ENCODE results near the gene CCDC102A. TPM values are rescaled to one million over a fixed set of nuclear protein-coding genes. Genes with fewer than 3 reads are reported as not detected.
A peak's percentile ranks its signal among the peaks of the same experiment; 100 is the strongest.

CCDC102A gene
- total RNA-seq, 2 donors from 2014 or later, result 11.2 to 15.1 TPM

DNA sequence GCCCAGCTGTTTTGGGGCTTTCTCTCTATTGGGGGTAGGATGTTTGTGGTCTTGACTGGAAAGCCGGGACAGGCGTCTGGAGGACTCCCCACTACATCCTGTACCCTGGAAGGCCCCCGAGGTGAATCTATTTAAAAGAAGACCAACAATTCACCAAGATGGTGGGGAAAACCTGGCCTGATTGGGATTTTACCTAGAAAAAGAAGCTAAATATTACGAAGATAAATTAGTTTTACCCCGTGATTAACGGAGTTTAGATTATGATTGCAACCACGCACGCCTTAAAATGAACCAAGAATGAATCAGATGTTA lies 779 bp upstream of the CCDC102A start:
- TF ChIP-seq, protein P1, sequence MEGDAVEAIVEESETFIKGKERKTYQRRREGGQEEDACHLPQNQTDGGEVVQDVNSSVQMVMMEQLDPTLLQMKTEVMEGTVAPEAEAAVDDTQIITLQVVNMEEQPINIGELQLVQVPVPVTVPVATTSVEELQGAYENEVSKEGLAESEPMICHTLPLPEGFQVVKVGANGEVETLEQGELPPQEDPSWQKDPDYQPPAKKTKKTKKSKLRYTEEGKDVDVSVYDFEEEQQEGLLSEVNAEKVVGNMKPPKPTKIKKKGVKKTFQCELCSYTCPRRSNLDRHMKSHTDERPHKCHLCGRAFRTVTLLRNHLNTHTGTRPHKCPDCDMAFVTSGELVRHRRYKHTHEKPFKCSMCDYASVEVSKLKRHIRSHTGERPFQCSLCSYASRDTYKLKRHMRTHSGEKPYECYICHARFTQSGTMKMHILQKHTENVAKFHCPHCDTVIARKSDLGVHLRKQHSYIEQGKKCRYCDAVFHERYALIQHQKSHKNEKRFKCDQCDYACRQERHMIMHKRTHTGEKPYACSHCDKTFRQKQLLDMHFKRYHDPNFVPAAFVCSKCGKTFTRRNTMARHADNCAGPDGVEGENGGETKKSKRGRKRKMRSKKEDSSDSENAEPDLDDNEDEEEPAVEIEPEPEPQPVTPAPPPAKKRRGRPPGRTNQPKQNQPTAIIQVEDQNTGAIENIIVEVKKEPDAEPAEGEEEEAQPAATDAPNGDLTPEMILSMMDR (IDR thresholded peaks at IDR 0.05), result no peak
- H3K27ac ChIP-seq, result peak overlapping the region in 1 of 2 donors; percentile 91
- no peak for DNase-seq (ENCODE audit: low spot score)
- no peaks in the 10 kb centered on the region for H3K27me3 ChIP-seq
- H3K36me3 ChIP-seq, result no peaks in the 10 kb centered on the region
- H3K4me1 ChIP-seq, result peaks cover 0 to 50% of the 10 kb centered on the region in 2 donors
- H3K4me3 ChIP-seq, result peak overlapping the region; percentile 83 to 88
- no peaks in the 10 kb centered on the region for H3K9me3 ChIP-seq

DNA sequence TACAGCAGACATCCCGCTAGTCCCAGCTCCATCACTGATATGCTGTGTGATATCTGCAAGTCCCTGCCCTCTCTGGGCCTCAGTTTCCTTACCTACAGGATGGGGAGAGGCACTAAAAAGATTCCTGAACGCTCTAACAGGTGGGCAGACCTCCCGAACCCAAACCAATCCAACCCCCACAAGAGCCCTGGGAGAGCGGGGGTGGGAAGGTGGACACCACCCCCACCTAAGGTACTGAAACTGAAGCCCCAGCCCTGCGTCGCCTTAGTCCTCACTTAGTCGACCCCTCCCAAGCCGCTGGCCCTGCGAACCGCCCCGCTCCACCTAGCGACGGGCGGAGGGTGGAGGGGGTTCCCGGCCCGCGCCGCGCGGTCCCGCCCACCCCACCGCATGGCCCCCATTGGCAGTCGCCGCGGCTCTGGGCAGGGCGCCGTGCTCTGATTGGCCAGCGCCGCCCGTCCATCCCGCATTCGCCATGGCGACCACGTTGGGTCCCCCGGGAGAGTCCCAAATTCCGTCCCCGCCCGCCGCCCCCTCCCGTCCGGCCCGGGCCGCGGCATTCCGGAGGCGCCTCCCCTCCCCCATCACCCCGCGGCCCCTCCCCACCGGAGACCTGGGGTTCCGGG lies 578 bp downstream of the CCDC102A start:
- peaks cover 0 to 51% of the 10 kb centered on the region in 2 donors for H3K4me1 ChIP-seq
- peak; percentile 96 for DNase-seq (ENCODE audit: low spot score)
- H3K27ac ChIP-seq, result peak overlapping the region; percentile 91 to 94
- H3K9me3 ChIP-seq, result no peaks in the 10 kb centered on the region
- no peaks in the 10 kb centered on the region for H3K36me3 ChIP-seq
- H3K4me3 ChIP-seq, result peak overlapping the region; percentile 83 to 88
- no peaks in the 10 kb centered on the region for H3K27me3 ChIP-seq
- TF ChIP-seq, protein P1 (IDR thresholded peaks at IDR 0.05), result peak; percentile 19 to 23

DNA sequence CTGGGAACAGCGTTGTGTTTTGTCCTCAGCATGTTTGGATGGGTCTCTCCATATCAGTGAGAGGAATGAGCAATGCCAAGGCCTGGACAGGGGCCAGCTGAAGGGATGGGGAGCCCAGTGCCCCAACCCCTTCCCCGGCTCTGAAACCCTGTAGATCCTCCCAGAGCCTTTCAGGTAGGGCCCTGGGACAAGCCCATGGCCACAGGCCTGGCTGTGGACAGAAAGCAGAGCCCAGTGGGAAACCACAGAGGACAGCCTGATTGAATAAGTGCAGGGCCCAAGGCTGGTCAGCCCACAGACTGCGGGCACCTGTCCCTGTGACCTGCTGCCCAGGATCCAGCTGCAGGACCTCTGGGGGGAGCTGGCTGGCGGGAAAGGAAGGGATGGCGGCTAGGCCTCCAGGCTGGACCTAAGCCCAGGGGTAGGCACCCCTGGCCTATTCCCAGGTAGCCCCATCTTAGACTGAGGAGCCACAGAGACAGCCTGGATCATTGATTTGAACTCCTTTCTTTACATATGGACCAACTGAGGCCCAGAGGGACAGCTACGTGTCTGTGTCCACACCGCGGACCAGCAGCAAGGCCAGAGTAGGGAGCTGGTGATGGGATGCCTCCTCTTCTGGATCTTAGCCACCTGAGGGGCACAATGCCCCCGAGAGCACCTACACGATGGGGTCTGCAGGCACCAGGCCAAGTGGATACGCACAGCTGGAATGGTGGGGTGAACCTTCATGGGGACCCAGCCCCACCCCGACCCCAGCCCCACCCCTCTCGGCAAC lies 1.3 kb downstream of the CCDC102A start:
- no peaks in the 10 kb centered on the region for H3K27me3 ChIP-seq
- H3K27ac ChIP-seq, result peak overlapping the region; percentile 91 to 94
- DNase-seq (ENCODE audit: low spot score), result no peak
- peaks cover 0 to 58% of the 10 kb centered on the region in 2 donors for H3K4me1 ChIP-seq
- no peaks in the 10 kb centered on the region for H3K36me3 ChIP-seq
- peak overlapping the region; percentile 83 to 88 for H3K4me3 ChIP-seq
- TF ChIP-seq, protein P1 (IDR thresholded peaks at IDR 0.05), result no peak
- no peaks in the 10 kb centered on the region for H3K9me3 ChIP-seq

DNA sequence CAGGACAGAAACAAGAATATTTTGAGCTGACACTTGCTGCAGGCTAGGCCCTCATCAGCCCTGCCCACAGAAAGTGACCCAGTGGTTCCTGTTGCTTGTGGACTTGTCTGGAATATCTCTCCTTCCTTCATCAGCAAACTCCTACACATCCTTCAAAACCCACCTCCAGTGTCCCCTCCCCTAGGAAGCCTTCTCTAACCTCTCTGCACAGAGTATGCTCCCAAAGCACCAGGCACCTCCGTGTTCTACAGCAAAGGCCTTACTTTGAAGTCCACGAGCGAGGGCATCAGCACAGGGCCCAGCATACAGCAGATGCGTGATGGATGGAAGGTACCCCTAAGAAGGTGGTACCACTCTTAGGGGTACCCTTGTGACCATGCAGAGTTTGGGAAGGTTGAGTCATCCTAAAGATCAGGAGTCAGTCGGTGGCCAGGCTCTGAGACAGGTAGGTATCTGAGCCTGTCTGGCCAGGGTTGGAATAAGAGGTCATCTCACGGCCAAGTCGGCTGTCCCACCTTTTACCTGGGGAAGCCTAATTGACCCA lies 2.0 kb downstream of the CCDC102A start:
- H3K4me3 ChIP-seq, result no peak overlapping the region
- no peak for DNase-seq (ENCODE audit: low spot score)
- H3K4me1 ChIP-seq, result peaks cover 0 to 64% of the 10 kb centered on the region in 2 donors
- peak overlapping the region in 1 of 2 donors; percentile 7 for H3K27ac ChIP-seq
- H3K9me3 ChIP-seq, result no peaks in the 10 kb centered on the region
- no peaks in the 10 kb centered on the region for H3K36me3 ChIP-seq
- TF ChIP-seq, protein P1 (IDR thresholded peaks at IDR 0.05), result no peak
- H3K27me3 ChIP-seq, result no peaks in the 10 kb centered on the region

DNA sequence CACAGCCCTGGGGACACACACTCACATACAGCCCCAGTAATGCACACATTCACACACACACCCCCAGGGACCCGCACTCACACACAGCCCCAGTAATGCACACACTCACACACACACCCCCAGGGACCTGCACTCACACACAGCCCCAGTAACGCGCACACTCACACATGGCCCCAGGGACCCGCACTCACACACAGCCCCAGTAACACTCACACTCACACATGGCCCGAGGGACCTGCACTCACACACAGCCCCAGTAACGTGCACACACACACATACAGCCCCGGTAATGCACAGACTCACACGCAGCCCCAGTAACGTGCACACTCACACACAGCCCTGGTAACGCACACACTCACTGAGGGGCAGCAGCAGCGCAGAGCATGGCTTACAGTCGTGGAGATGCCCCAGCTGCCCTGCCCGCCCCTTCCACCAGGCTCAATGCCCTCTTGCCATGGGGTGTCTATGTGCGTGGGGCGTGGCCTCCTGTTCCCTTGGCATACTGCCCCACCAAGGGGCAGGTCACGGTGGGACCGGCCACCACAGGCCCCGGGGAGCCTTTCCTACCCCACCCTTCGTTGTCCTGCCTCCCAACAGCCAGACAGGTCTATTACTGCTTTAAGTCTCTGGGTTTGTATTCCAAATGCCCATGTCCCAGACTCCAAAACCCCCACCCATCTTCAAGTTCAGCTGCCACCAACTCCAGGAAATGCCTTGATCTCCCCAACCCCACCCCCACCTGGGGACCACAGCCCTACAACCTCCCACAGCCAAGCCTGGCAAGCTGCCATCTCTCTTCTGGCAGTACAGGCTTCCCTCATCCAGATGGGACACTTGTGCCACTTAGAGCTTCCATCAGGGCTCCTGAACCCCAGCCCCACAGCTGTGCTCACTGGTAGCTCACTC lies 2.7 kb downstream of the CCDC102A start:
- Histone ChIP-seq H3K4me3 (no peak overlapping the region), H3K27ac (peak overlapping the region in 1 of 2 donors; percentile 7), H3K4me1 (peaks cover 0 to 67% of the 10 kb centered on the region in 2 donors)

More for the DNA sequence above, 2.7 kb downstream of the CCDC102A start:
- Histone ChIP-seq H3K36me3 (no peaks in the 10 kb centered on the region), H3K9me3 (no peaks in the 10 kb centered on the region), H3K27me3 (no peaks in the 10 kb centered on the region)
- TF ChIP-seq, protein P1 (IDR thresholded peaks at IDR 0.05), result no peak
- DNase-seq (ENCODE audit: low spot score), result no peak
